ENCODE data around the gene ENPP1.

GRCh38 chr6:131792091-131792496, 15.7 kb upstream of the ENPP1 start:
- TF ChIP-seq POLR2A (IDR thresholded peaks at IDR 0.05; ENCODE audit: low read depth, low read length) (no peak), EZH2 (IDR thresholded peaks at IDR 0.05; ENCODE audit: borderline replicate concordance, low read depth, low read length, severe bottlenecking) (no peak), CTCF (IDR thresholded peaks at IDR 0.05; ENCODE audit: extremely low read depth in 1 of 2, insufficient read depth in 1 of 2, low read depth in 1 of 2, low read length in 2 of 2) (no peak)
